OCI-LY7 (cell line): Measurements from ENCODE around the gene CUX1. TPM values are rescaled to one million over a fixed set of nuclear protein-coding genes. Genes with fewer than 3 reads are reported as not detected.

Experiments
- BruUV-seq: library from RNA; stranded (reverse); fragments of 400-500 nt; replicated peaks from 2 replicates; lab custom pipeline; 2021; lab: Mats Ljungman, UMichigan
- CTCF ChIA-PET: fragments of 300-600 bp; sonication (Branson Sonifier 250); formaldehyde crosslinking; loops from one replicate; lab custom pipeline; 2022; ENCODE audit warnings: antibody characterized with exemption; ENCODE audit not compliant: unreplicated experiment; lab: Charles Lee
- POLR2A ChIA-PET: fragments of 300-600 bp; sonication (Branson Sonifier 250); formaldehyde crosslinking; loops from one replicate; lab custom pipeline; 2022; ENCODE audit warnings: antibody characterized with exemption; lab: Charles Lee
- DNase-seq: peaks from one replicate; pipeline ENCODE4 v3.0.0-alpha.2; 2015; ENCODE audit warnings: low spot score
- H2AFZ ChIP-seq: fragments of 200-600 bp; sonication (generic), shearing (Covaris generic); 2 replicates; pipeline ENCODE4 v1.6.1; 2014; ENCODE audit warnings: mild to moderate bottlenecking, antibody characterized with exemption, low read length, moderate library complexity
- H3K27ac ChIP-seq: fragments of 200-600 bp; sonication (generic); 2 replicates; pipeline ENCODE4 v1.5.1; 2014; ENCODE audit warnings: mixed run types, low read depth, mild to moderate bottlenecking, moderate library complexity, low read length, inconsistent platforms; ENCODE audit not compliant: poor library complexity, severe bottlenecking
- H3K36me3 ChIP-seq: fragments of 200-600 bp; sonication (generic); 2 replicates; pipeline ENCODE4 v1.6.1; 2014; ENCODE audit warnings: mild to moderate bottlenecking, antibody characterized with exemption, low read length, moderate library complexity, mixed read lengths; ENCODE audit not compliant: insufficient read depth
- H3K4me1 ChIP-seq: fragments of 200-600 bp; sonication (generic); 2 replicates; pipeline ENCODE4 v1.5.1; 2014; ENCODE audit warnings: mild to moderate bottlenecking, low read length; ENCODE audit not compliant: insufficient read depth, poor library complexity, severe bottlenecking
- H3K4me2 ChIP-seq: fragments of 200-600 bp; sonication (generic); 2 replicates; pipeline ENCODE4 v1.6.1; 2014; ENCODE audit warnings: mild to moderate bottlenecking, low read length
- H3K4me3 ChIP-seq: fragments of 200-600 bp; sonication (generic); 2 replicates; pipeline ENCODE4 v1.5.1; 2014; ENCODE audit warnings: mild to moderate bottlenecking, low read depth, low read length; ENCODE audit not compliant: poor library complexity, severe bottlenecking
- H3K79me2 ChIP-seq: fragments of 200-600 bp; sonication (generic); 2 replicates; pipeline ENCODE4 v1.6.1; 2016; ENCODE audit warnings: low read depth, mild to moderate bottlenecking, low read length, moderate library complexity, mixed read lengths; ENCODE audit not compliant: insufficient read depth
- H3K9me2 ChIP-seq: fragments of 200-600 bp; sonication (generic); 2 replicates; pipeline ENCODE4 v1.6.1; 2016; ENCODE audit warnings: mild to moderate bottlenecking, low read length, mixed read lengths; ENCODE audit not compliant: insufficient read depth
- H3K9me3 ChIP-seq: fragments of 200-600 bp; sonication (generic); 2 replicates; pipeline ENCODE4 v1.6.1; 2014; ENCODE audit warnings: mild to moderate bottlenecking, mixed run types, low read length, mixed read lengths
- H4K20me1 ChIP-seq: fragments of 200-600 bp; sonication (generic); 2 replicates; pipeline ENCODE4 v1.6.1; 2014; ENCODE audit warnings: mild to moderate bottlenecking, antibody characterized with exemption, low read length, moderate library complexity, mixed read lengths; ENCODE audit not compliant: insufficient read depth
- CTCF ChIP-seq: fragments of 200-600 bp; sonication (generic); conservative IDR thresholded peaks from 2 replicates; pipeline ENCODE4 v1.5.1; 2014; ENCODE audit warnings: mild to moderate bottlenecking, antibody characterized with exemption, low read length, moderate library complexity, mixed read lengths
- EZH2phosphoT487 ChIP-seq: fragments of 200-600 bp; sonication (generic); IDR thresholded peaks from 2 replicates; pipeline ENCODE4 v1.6.1; 2018; ENCODE audit warnings: low read depth, borderline replicate concordance, mild to moderate bottlenecking, mixed run types, antibody characterized with exemption, low read length, moderate library complexity, mixed read lengths
- intact Hi-C: fragments of 100-400 bp; cut with micrococcal nuclease; formaldehyde crosslinking; loops from one replicate; pipeline ENCODE4 v1.10.0; 2022; ENCODE audit not compliant: unreplicated experiment
- total RNA-seq, 2 experiments: library from RNA; depleted of rRNA in 1 of 2; stranded (reverse); fragments of >200 nt in 1 of 2; shearing (Covaris generic) in 1 of 2; gene quantifications; 2 replicates each; pipeline ENCODE4 v1.2.3, GENCODE V29; 2014 to 2022

Gene CUX1
- total RNA-seq, 2 experiments from 2014 or later: 143 to 199 TPM

GRCh38 chr7:102197161-102197560 is 379.7 kb downstream of the CUX1 start:
- BruUV-seq: no TSS peak
- TF ChIP-seq CTCF (no peak), EZH2phosphoT487 (no peak)
- DNase-seq: no peak
- CTCF ChIA-PET: no interaction called here
- no peaks in the 10 kb centered on the region for H3K79me2 ChIP-seq
- H3K9me3 ChIP-seq: no peaks in the 10 kb centered on the region
- no peaks in the 10 kb centered on the region for H3K4me1 ChIP-seq
- no peak overlapping the region for H3K27ac ChIP-seq
- POLR2A ChIA-PET: no interaction called here
- H3K9me2 ChIP-seq: no peaks in the 10 kb centered on the region
- H3K4me2 ChIP-seq: no peak overlapping the region
- H3K4me3 ChIP-seq: no peak overlapping the region
- no peaks in the 10 kb centered on the region for H4K20me1 ChIP-seq
- peaks cover 100% of the 10 kb centered on the region for H3K36me3 ChIP-seq
- no peak overlapping the region for H2AFZ ChIP-seq
- intact Hi-C loops: no loop called here

- Histone ChIP-seq H3K9me3 (no peaks in the 10 kb centered on the region), H3K9me2 (no peaks in the 10 kb centered on the region), H4K20me1 (no peaks in the 10 kb centered on the region), H3K36me3 (peaks cover 100% of the 10 kb centered on the region), H3K4me3 (no peak overlapping the region), H3K4me1 (no peaks in the 10 kb centered on the region), H2AFZ (no peak overlapping the region), H3K27ac (no peak overlapping the region), H3K79me2 (no peaks in the 10 kb centered on the region), H3K4me2 (no peak overlapping the region)
- CTCF ChIA-PET: no interaction called here
- BruUV-seq: no TSS peak
- POLR2A ChIA-PET: no interaction called here
- no peak for DNase-seq
- TF ChIP-seq CTCF: no peak
- intact Hi-C loops: no loop called here
These were observed 380.2 kb downstream of the CUX1 start for GRCh38 chr7:102197599-102197998.

GRCh38 chr7:102198417-102198956 is 381.1 kb downstream of the CUX1 start:
- DNase-seq: no peak
- Histone ChIP-seq H3K79me2 (no peaks in the 10 kb centered on the region), H2AFZ (no peak overlapping the region), H3K9me2 (no peaks in the 10 kb centered on the region), H3K4me1 (no peaks in the 10 kb centered on the region), H3K36me3 (peaks cover 100% of the 10 kb centered on the region), H3K4me3 (no peak overlapping the region), H3K27ac (no peak overlapping the region), H3K9me3 (no peaks in the 10 kb centered on the region), H4K20me1 (no peaks in the 10 kb centered on the region), H3K4me2 (no peak overlapping the region)
- BruUV-seq: no TSS peak
- intact Hi-C loops: no loop called here
- ChIA-PET POLR2A (no interaction called here), CTCF (no interaction called here)
- no peak for TF ChIP-seq CTCF
- no peak for TF ChIP-seq EZH2phosphoT487
